HL-60 (cell line): Measurements from ENCODE around the gene PAM16.

Source experiments
- DNase-seq, 2 experiments: peaks; one replicate each; pipeline ENCODE4 v3.0.0-alpha.2; 2010 to 2020; ENCODE audit warnings: low read depth in 1 of 2, low spot score in 1 of 2
- H3K27ac ChIP-seq: fragments of 250-450 bp; sonication (Bioruptor Pico); replicated peaks from 2 replicates; pipeline ENCODE4 v1.5.1; 2020; ENCODE audit warnings: mild to moderate bottlenecking, moderate library complexity
- H3K27me3 ChIP-seq: fragments of 250-450 bp; sonication (Bioruptor Pico); 2 replicates; pipeline ENCODE4 v1.5.1; 2021; ENCODE audit warnings: mild to moderate bottlenecking, moderate library complexity; ENCODE audit not compliant: insufficient read depth, poor library complexity, severe bottlenecking
- H3K4me3 ChIP-seq: replicated peaks from 2 replicates; pipeline ENCODE4 v1.5.1; 2011; ENCODE audit warnings: mild to moderate bottlenecking, control low read depth, low read length; ENCODE audit not compliant: insufficient read depth
- GABPA ChIP-seq: IDR thresholded peaks from 2 replicates; pipeline ENCODE4 v1.6.1; 2012; ENCODE audit warnings: low read depth
- POLR2AphosphoS5 ChIP-seq: IDR thresholded peaks from 2 replicates; pipeline ENCODE4 v1.6.1; 2012; ENCODE audit warnings: low read depth
- REST ChIP-seq: IDR thresholded peaks from 2 replicates; pipeline ENCODE4 v1.6.1; 2012; ENCODE audit warnings: low read depth; ENCODE audit not compliant: insufficient replicate concordance
- SPI1 ChIP-seq: IDR thresholded peaks from 2 replicates; pipeline ENCODE4 v1.6.1; 2012; ENCODE audit warnings: low read depth, mild to moderate bottlenecking, borderline replicate concordance
- TF ChIP-seq, protein P1 (sequence below): IDR thresholded peaks from one replicate; pipeline ENCODE4 v1.5.1; 2011; ENCODE audit warnings: low read length, control low read depth, inconsistent platforms; ENCODE audit not compliant: insufficient read depth

The PAM16 gene

DNA sequence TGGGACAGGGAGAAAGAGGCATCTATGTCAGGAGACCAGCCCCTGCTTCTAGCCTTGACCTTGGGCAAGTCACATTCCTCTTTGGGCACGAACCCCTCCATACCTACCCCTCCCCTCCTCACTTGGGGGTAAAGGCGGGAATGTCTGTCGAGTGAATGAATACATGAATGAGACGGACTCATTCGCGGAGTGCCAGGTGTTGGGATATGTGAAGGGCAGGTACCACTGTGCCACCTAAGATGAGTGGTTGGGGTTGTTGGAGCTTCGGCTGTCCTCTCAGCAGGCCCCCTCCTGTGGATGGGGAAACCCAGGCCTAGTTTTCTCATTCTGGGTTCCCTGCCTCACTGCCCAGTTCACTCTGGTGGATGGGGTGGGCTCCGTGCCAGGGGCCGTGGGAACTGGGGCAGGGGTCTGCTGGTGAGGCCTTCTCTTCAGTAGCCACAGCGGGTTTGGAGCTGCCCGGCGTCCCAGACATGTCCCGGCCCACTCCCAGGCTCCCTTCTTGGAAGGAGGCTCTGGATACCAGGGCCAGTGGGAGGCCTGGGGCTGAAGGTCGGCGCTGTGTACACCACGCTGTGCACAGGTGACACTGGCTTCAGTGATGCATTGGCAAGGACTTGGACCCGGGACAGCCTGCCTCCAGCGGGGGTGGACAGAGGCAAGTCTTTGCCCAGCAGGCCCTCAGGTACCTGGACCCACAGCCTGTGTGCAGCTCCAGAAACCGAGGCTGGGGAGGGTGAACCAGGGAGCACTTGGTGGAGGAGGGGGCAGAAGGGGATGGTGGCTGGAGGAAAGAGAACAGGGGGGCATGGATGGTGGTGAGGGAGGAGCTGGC lies 29.6 kb downstream of the PAM16 start:
- Histone ChIP-seq H3K27ac (no peak overlapping the region), H3K4me3 (no peak overlapping the region), H3K27me3 (peaks cover 7% of the 10 kb centered on the region)
- TF ChIP-seq SPI1 (no peak), GABPA (no peak), REST (no peak), POLR2AphosphoS5 (no peak)
- TF ChIP-seq, protein P1, sequence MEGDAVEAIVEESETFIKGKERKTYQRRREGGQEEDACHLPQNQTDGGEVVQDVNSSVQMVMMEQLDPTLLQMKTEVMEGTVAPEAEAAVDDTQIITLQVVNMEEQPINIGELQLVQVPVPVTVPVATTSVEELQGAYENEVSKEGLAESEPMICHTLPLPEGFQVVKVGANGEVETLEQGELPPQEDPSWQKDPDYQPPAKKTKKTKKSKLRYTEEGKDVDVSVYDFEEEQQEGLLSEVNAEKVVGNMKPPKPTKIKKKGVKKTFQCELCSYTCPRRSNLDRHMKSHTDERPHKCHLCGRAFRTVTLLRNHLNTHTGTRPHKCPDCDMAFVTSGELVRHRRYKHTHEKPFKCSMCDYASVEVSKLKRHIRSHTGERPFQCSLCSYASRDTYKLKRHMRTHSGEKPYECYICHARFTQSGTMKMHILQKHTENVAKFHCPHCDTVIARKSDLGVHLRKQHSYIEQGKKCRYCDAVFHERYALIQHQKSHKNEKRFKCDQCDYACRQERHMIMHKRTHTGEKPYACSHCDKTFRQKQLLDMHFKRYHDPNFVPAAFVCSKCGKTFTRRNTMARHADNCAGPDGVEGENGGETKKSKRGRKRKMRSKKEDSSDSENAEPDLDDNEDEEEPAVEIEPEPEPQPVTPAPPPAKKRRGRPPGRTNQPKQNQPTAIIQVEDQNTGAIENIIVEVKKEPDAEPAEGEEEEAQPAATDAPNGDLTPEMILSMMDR: no peak
- no peak for DNase-seq

DNA sequence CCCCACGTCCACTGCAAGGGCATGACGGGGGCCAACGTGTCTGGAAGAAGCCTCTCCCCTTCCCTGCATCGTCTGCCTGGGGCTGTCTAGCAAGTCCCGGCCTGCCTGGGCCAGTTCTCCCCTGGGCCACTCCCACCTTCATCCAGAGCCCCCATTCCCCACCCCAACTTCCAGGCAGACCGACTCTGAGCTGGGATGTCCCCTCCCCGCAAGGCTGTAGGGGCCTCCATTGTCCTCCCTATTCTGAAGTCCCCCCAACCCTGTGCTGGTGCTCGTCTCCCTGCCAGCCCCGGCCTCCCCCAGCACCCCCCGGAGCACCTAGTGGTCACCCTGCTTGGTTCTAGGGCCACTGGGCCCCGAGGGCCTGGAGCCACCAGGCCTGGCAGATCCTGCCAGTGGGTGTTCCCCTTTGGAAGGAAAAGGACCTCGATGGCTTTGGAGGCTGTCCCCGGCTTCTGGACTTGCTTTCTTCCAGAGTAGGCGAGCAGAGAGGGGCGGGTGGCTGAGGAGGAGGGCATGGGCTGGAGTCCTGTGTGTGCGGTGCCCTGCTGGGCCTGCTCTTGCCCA lies 30.5 kb downstream of the PAM16 start:
- no peak for DNase-seq
- TF ChIP-seq SPI1 (no peak), POLR2AphosphoS5 (no peak), GABPA (no peak), REST (no peak)
- TF ChIP-seq, protein P1: no peak
- Histone ChIP-seq H3K27ac (no peak overlapping the region), H3K4me3 (no peak overlapping the region), H3K27me3 (peaks cover 9% of the 10 kb centered on the region)

- no peak overlapping the region for H3K4me3 ChIP-seq
- peaks cover 14% of the 10 kb centered on the region for H3K27me3 ChIP-seq
- TF ChIP-seq SPI1 (no peak), REST (no peak), POLR2AphosphoS5 (no peak), GABPA (no peak)
- TF ChIP-seq, protein P1: no peak
- no peak for DNase-seq
- H3K27ac ChIP-seq: no peak overlapping the region
Observed at GRCh38 chr16:4319454-4320421, 31.4 kb downstream of the PAM16 start.
